Right lobe of liver (tissue), 4 donors: Measurements from ENCODE around the gene CLMP.

ENCODE experiments used
- CTCF ChIP-seq, 4 donors: fragments of 200-600 bp in 3 of 4; fragments of 450-650 bp in 1 of 4; IDR thresholded peaks; one replicate each; pipeline versions ENCODE4 v1.5.1 to v1.8.0; 2016 to 2022; ENCODE audit warnings: antibody characterized with exemption in 4 of 4, mild to moderate bottlenecking in 2 of 4
- POLR2A ChIP-seq: fragments of 450-650 bp; IDR thresholded peaks from one replicate; pipeline ENCODE4 v1.6.1; 2017; ENCODE audit warnings: antibody characterized with exemption, mild to moderate bottlenecking
- donor health status: DM: no; HTN: no; CAD: no.
- donor health status: DM: no; HTN: no; CAD: no.
- donor health status: DM: no; HTN: yes; CAD: no.

GRCh38 chr11:123065621-123066020, 129.4 kb downstream of the CLMP start:
- no peak for TF ChIP-seq CTCF (IDR thresholded peaks at IDR 0.05)
- no peak for TF ChIP-seq POLR2A
